Adrenal gland (tissue), 12 donors: ENCODE results near the gene OSBPL7. TPM values are rescaled to one million over a fixed set of nuclear protein-coding genes. Genes with fewer than 3 reads are reported as not detected.

Source experiments
- DNase-seq, 7 donors: peaks; one replicate each; pipeline ENCODE4 v3.0.0-alpha.2; 2019 to 2020
- H3K27ac ChIP-seq, 5 donors: fragments of 200-600 bp; sonication (generic) in 4 of 5; 1 replicate in 3 of 5; 2 replicates in 2 of 5; pipeline versions ENCODE4 v1.5.1 to v1.8.0; 2016 to 2020; ENCODE audit warnings: mild to moderate bottlenecking in 1 of 5
- H3K27me3 ChIP-seq: fragments of 200-600 bp; 2 replicates; pipeline ENCODE4 v1.8.0; 2021
- H3K36me3 ChIP-seq, 2 donors: fragments of 200-600 bp; replicated peaks in 1 of 2; 1 replicate in 1 of 2; 2 replicates in 1 of 2; pipeline versions ENCODE4 v1.5.1 to v1.8.0; 2018 to 2022
- H3K4me1 ChIP-seq, 2 donors: fragments of 200-600 bp; replicated peaks in 1 of 2; 1 replicate in 1 of 2; 2 replicates in 1 of 2; pipeline versions ENCODE4 v1.5.1 to v1.8.0; 2018 to 2021
- H3K4me3 ChIP-seq, 4 donors: fragments of 200-600 bp; sonication (generic) in 3 of 4; one replicate each; pipeline ENCODE4 v1.5.1; 2016 to 2018
- H3K9me3 ChIP-seq, 3 donors: fragments of 200-600 bp; sonication (generic) in 1 of 3; replicated peaks in 1 of 3; 1 replicate in 2 of 3; 2 replicates in 1 of 3; pipeline versions ENCODE4 v1.5.1 to v1.8.0; 2016 to 2021
- POLR2A ChIP-seq, 2 donors: fragments of 450-650 bp; IDR thresholded peaks; one replicate each; pipeline ENCODE4 v1.6.1; 2017; ENCODE audit warnings: antibody characterized with exemption in 2 of 2, mild to moderate bottlenecking in 2 of 2, moderate library complexity in 1 of 2
- WGBS, 4 donors: extraction: QIAGEN DNeasy Blood & Tissue Kit in 2 of 4; methylation state at CpG; one replicate each; pipeline versions ENCODE4 v1.1.5 to v1.1.7; 2013 to 2017; 5-methylcytosine and 5-hydroxymethylcytosine counted together
- intact Hi-C, 2 donors: fragments of 100-400 bp; cut with DNase I; formaldehyde crosslinking; loops; one replicate each; pipeline versions ENCODE4 v1.14.1 to v1.15.0; 2022 to 2023
- polyA plus RNA-seq, 3 donors: library from polyadenylated mRNA; stranded (reverse); fragments of 200-250 nt in 2 of 3; fragments of 350-450 nt in 1 of 3; fragmentation: Illumina TruSeq in 1 of 3; extraction: RNeasy Lipid Tissue Mini Kit (QIAGEN cat#74804) in 1 of 3; gene quantifications; one replicate each; pipeline ENCODE4 v1.2.3, GENCODE V29; 2013 to 2014
- total RNA-seq, 9 donors: library from RNA; depleted of rRNA in 4 of 9; stranded (reverse); fragments of >200 nt in 4 of 9; fragments of 120-200 nt in 1 of 9; fragmentation: NEBNext Ultra II Directional in 1 of 9; extraction: Animal tissue kit (Norgen Biotek cat#: 25700) in 1 of 9; gene quantifications; one replicate each; pipeline versions ENCODE4 v1.1.0 to v1.2.4, GENCODE V29; 2013 to 2023
- TF ChIP-seq, protein P1 (sequence below), 6 experiments: fragments of 450-650 bp in 4 of 6; fragments of 200-600 bp in 2 of 6; sonication (generic) in 1 of 6; IDR thresholded peaks; 1 replicate in 5 of 6; 2 replicates in 1 of 6; pipeline versions ENCODE4 v1.5.1 to v1.8.0; 2016 to 2021; ENCODE audit warnings: antibody characterized with exemption in 6 of 6, mild to moderate bottlenecking in 2 of 6, moderate library complexity in 1 of 6
- donor health status: healthy with polysubstance abuse.
- donor health status: Bipolar disorder and iron deficiency.
- donor health status: DM: yes; HTN: yes; CAD: no.
- donor health status: DM: no; HTN: no; CAD: no.
- donor health status: DM: no; HTN: no; CAD: no.
- donor health status: DM: yes; HTN: yes; CAD: no.

The OSBPL7 gene
- total and polyA plus RNA-seq, 12 donors = 2.0 to 22.4 (median 6.6) TPM

DNA sequence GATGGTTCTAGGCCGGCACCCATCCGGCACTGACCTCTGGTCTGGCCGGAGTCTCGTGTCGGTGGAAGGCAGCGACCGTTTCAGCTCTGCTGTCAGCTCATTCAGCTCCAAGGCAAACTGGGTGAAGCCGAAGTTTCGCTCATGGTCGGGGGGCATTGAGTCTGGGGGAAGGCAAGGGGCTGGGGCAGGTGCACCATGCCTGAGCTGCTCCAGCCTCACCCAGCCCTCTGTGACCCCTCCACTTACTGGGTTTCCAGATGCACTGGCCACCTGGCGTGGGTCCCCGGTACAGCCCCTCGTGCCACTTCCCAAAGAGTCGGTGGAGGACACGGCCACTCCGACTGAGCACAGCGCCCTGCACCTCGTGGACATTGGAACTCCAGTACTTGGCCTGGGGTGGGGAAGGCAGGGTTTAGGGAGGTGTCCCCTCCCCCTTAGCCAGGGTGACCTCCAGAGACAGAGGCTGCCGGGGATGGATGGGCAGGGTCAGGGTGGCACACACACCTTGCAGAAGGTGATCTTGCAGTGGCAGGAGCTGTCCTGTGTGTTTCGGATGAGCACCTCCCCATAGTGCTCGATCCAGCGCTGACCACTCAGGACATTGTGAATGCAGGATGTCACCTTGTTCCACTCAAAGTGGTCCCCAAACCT lies 12.6 kb downstream of the OSBPL7 start:
- 93 to 100% (median 96%) methylated on average over 11 to 22 of the region's 22 CpGs for WGBS, 4 donors
- intact Hi-C loops = loop anchor here in 1 of 2 donors (10.0 kb wide), 1 partner anchor 144 kb away; no protein-coding TSS in a partner anchor
- no peak for DNase-seq
- Histone ChIP-seq H3K9me3 (no peaks in the 10 kb centered on the region), H3K4me3 (no peak overlapping the region), H3K27me3 (peaks cover 2% of the 10 kb centered on the region), H3K36me3 (peaks cover 0 to 31% of the 10 kb centered on the region in 2 donors), H3K4me1 (peaks cover 0 to 6% of the 10 kb centered on the region in 2 donors), H3K27ac (no peak overlapping the region)
- no peak for TF ChIP-seq POLR2A (IDR thresholded peaks at IDR 0.05)
- TF ChIP-seq, protein P1, sequence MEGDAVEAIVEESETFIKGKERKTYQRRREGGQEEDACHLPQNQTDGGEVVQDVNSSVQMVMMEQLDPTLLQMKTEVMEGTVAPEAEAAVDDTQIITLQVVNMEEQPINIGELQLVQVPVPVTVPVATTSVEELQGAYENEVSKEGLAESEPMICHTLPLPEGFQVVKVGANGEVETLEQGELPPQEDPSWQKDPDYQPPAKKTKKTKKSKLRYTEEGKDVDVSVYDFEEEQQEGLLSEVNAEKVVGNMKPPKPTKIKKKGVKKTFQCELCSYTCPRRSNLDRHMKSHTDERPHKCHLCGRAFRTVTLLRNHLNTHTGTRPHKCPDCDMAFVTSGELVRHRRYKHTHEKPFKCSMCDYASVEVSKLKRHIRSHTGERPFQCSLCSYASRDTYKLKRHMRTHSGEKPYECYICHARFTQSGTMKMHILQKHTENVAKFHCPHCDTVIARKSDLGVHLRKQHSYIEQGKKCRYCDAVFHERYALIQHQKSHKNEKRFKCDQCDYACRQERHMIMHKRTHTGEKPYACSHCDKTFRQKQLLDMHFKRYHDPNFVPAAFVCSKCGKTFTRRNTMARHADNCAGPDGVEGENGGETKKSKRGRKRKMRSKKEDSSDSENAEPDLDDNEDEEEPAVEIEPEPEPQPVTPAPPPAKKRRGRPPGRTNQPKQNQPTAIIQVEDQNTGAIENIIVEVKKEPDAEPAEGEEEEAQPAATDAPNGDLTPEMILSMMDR (IDR thresholded peaks at IDR 0.05) = no peak

- TF ChIP-seq POLR2A (IDR thresholded peaks at IDR 0.05) = no peak
- TF ChIP-seq, protein P1 (IDR thresholded peaks at IDR 0.05) = no peak
- peaks cover 0 to 25% of the 10 kb centered on the region in 2 donors for H3K36me3 ChIP-seq
- no peaks in the 10 kb centered on the region for H3K9me3 ChIP-seq
- WGBS, 4 donors = 83 to 95% (median 92%) methylated on average over 5 to 20 of the region's 20 CpGs
- no peak overlapping the region for H3K4me3 ChIP-seq
- intact Hi-C loops = loop anchor here in 1 of 2 donors (10.0 kb wide), 1 partner anchor 143 kb away; no protein-coding TSS in a partner anchor
- H3K27ac ChIP-seq = no peak overlapping the region
- DNase-seq = no peak
- peaks cover 0 to 6% of the 10 kb centered on the region in 2 donors for H3K4me1 ChIP-seq
- H3K27me3 ChIP-seq = peaks cover 2% of the 10 kb centered on the region
These were observed 13.4 kb downstream of the OSBPL7 start for GRCh38 chr17:47808036-47808829.

DNA sequence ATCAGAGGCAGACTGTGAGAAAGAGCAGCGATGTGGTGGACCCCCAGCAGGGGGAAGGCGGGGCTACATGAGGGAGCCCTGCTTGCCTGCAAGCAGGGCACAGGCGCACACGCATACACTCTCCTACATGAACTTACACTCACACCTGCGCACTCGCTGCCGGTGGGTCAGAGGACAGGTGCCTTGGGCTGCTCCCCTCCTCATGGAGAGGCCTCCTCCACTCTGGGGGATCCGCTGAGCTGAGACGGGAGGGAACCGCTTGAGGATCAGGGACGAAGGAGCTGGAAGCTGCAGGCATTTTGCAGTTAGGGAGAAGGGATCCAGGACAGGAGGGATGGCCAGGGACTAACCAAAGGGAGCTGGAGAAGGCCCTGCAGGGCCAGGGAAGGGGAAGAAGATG lies 14.2 kb downstream of the OSBPL7 start:
- 90 to 97% (median 92%) methylated on average over 7 to 11 of the region's 11 CpGs for WGBS, 4 donors
- intact Hi-C loops = loop anchor here in 1 of 2 donors (10.0 kb wide), 1 partner anchor 143 kb away; no protein-coding TSS in a partner anchor
- no peak overlapping the region for H3K27ac ChIP-seq
- peaks cover 0 to 6% of the 10 kb centered on the region in 2 donors for H3K4me1 ChIP-seq
- H3K4me3 ChIP-seq = no peak overlapping the region
- peaks cover 0 to 24% of the 10 kb centered on the region in 2 donors for H3K36me3 ChIP-seq
- no peaks in the 10 kb centered on the region for H3K9me3 ChIP-seq
- no peak for DNase-seq
- peaks cover 2% of the 10 kb centered on the region for H3K27me3 ChIP-seq
- no peak for TF ChIP-seq POLR2A (IDR thresholded peaks at IDR 0.05)
- TF ChIP-seq, protein P1 (IDR thresholded peaks at IDR 0.05) = no peak

DNA sequence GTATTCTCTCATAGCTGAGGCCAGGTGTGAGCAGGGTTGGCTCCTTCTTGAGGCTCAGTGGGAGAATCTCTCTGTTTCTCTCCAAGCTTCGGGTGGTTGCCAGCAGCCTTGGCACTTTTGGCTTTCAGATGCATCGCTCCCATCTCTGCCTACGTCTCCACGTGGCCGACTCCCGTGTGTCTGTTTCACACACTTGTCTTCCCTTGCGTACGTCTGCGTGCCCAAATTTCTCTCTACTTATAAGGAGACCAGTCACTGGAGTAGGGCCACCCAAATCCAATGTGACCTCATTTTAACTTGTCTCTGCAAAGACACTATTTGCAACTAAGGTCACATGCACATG lies 14.7 kb downstream of the OSBPL7 start:
- whole genome bisulfite sequencing, 4 donors = 90 to 97% (median 95%) methylated on average over 9 of the region's 9 CpGs
- intact Hi-C loops = loop anchor here in 1 of 2 donors (10.0 kb wide), 1 partner anchor 142 kb away; no protein-coding TSS in a partner anchor
- H3K36me3 ChIP-seq = peaks cover 0 to 24% of the 10 kb centered on the region in 2 donors

More for the DNA sequence above, 14.7 kb downstream of the OSBPL7 start:
- H3K4me1 ChIP-seq = peaks cover 0 to 6% of the 10 kb centered on the region in 2 donors
- no peak overlapping the region for H3K4me3 ChIP-seq
- DNase-seq = no peak
- no peak for TF ChIP-seq POLR2A (IDR thresholded peaks at IDR 0.05)
- TF ChIP-seq, protein P1 (IDR thresholded peaks at IDR 0.05) = no peak
- no peaks in the 10 kb centered on the region for H3K9me3 ChIP-seq
- peaks cover 2% of the 10 kb centered on the region for H3K27me3 ChIP-seq
- no peak overlapping the region for H3K27ac ChIP-seq
